HG02885 (cell line): ENCODE measurements around the gene WFDC1.

Source experiments
- ATAC-seq: cut with Tn5 transposase; IDR thresholded peaks from one replicate; pipeline ENCODE4 v1.9.1; 2021; ENCODE audit warnings: mild to moderate bottlenecking; ENCODE audit not compliant: unreplicated experiment, poor library complexity

Gene WFDC1

GRCh38 chr16:84369938-84370627, 75.4 kb downstream of the WFDC1 start:
- ATAC-seq = no peak

- no peak for ATAC-seq
Observed at GRCh38 chr16:84370723-84371552, 76.3 kb downstream of the WFDC1 start.

GRCh38 chr16:84371553-84371865, 76.8 kb downstream of the WFDC1 start:
- ATAC-seq = no peak

GRCh38 chr16:84373907-84374489, 79.3 kb downstream of the WFDC1 start:
- no peak for ATAC-seq

GRCh38 chr16:84378099-84378498, 83.4 kb downstream of the WFDC1 start:
- no peak for ATAC-seq

GRCh38 chr16:84378567-84378966, 83.9 kb downstream of the WFDC1 start:
- ATAC-seq = no peak

GRCh38 chr16:84379008-84379708, 84.5 kb downstream of the WFDC1 start:
- no peak for ATAC-seq
